MV-4-11 (cell line): ENCODE results near the gene COL27A1.

ENCODE experiments used
- DNase-seq: peaks from one replicate; lab custom pipeline; 2025; lab: John Stamatoyannopoulos, UW

The COL27A1 gene

GRCh38 chr9:114149181-114149580 is 6.2 kb upstream of the COL27A1 start:
- no peak for DNase-seq

- DNase-seq: no peak
Observed at GRCh38 chr9:114149765-114150340, 5.5 kb upstream of the COL27A1 start.

- no peak for DNase-seq
Observed at GRCh38 chr9:114150608-114151007, 4.7 kb upstream of the COL27A1 start.

- DNase-seq: no peak
Observed at GRCh38 chr9:114151426-114151956, 3.8 kb upstream of the COL27A1 start.

GRCh38 chr9:114153761-114154599 is 1.4 kb upstream of the COL27A1 start:
- DNase-seq: no peak

- DNase-seq: no peak
Observed at GRCh38 chr9:114154600-114155102, 686 bp upstream of the COL27A1 start.

- peak; percentile 23 for DNase-seq
Observed at GRCh38 chr9:114155995-114156656, 789 bp downstream of the COL27A1 start.

GRCh38 chr9:114156657-114157421 is 1.5 kb downstream of the COL27A1 start:
- peak; percentile 25 for DNase-seq

GRCh38 chr9:114157516-114158176 is 2.3 kb downstream of the COL27A1 start:
- DNase-seq: no peak

- DNase-seq: no peak
Observed at GRCh38 chr9:114158482-114159130, 3.3 kb downstream of the COL27A1 start.

GRCh38 chr9:114159691-114160090 is 4.4 kb downstream of the COL27A1 start:
- no peak for DNase-seq

- no peak for DNase-seq
Observed at GRCh38 chr9:114161513-114161912, 6.2 kb downstream of the COL27A1 start.

GRCh38 chr9:114163517-114163951 is 8.2 kb downstream of the COL27A1 start:
- DNase-seq: peak; percentile 34

- no peak for DNase-seq
Observed at GRCh38 chr9:114164191-114164794, 9.0 kb downstream of the COL27A1 start.

GRCh38 chr9:114165407-114166102 is 10.2 kb downstream of the COL27A1 start:
- DNase-seq: no peak

- no peak for DNase-seq
Observed at GRCh38 chr9:114166103-114166470, 10.8 kb downstream of the COL27A1 start.

GRCh38 chr9:114166614-114167572 is 11.6 kb downstream of the COL27A1 start:
- no peak for DNase-seq

GRCh38 chr9:114167591-114168091 is 12.3 kb downstream of the COL27A1 start:
- no peak for DNase-seq
